H1 (cell line): Measurements from ENCODE around the gene KCNE5. TPM values are rescaled to one million over a fixed set of nuclear protein-coding genes. Genes with fewer than 3 reads are reported as not detected.

Experiments used
- CTCF ChIA-PET: fragments of 300-600 bp; sonication (Branson Sonifier 250); formaldehyde crosslinking; loops from one replicate; lab custom pipeline; 2021; ENCODE audit not compliant: partially characterized antibody; lab: Charles Lee
- POLR2A ChIA-PET: fragments of 300-600 bp; sonication (Branson Sonifier 250); formaldehyde crosslinking; loops from one replicate; lab custom pipeline; 2021; ENCODE audit warnings: inconsistent platforms; ENCODE audit not compliant: partially characterized antibody; lab: Charles Lee
- DNase-seq, 2 experiments: peaks; one replicate each; pipeline versions ENCODE4 v3.0.0 to v3.0.0-alpha.2; 2010 to 2022; ENCODE audit warnings: low spot score in 2 of 2, low read depth in 1 of 2, mixed read lengths in 1 of 2
- FAIRE-seq: peaks from 2 replicates; lab custom pipeline; 2011; peaks lifted over from hg19 to GRCh38; lab: Jason Lieb, UNC
- H2AFZ ChIP-seq: 2 replicates; pipeline ENCODE4 v1.8.1; 2012; ENCODE audit warnings: low read length, inconsistent platforms
- H2AK5ac ChIP-seq: 2 replicates; pipeline ENCODE4 v1.6.1; 2013; ENCODE audit warnings: low read depth, low read length
- H2BK120ac ChIP-seq: replicated peaks from 2 replicates; pipeline ENCODE3; 2013; ENCODE audit warnings: low read depth, low read length, inconsistent platforms
- H2BK12ac ChIP-seq: 2 replicates; pipeline ENCODE4 v1.6.1; 2013; ENCODE audit warnings: low read depth, low read length
- H2BK15ac ChIP-seq: 2 replicates; pipeline ENCODE4 v1.6.1; 2013; ENCODE audit warnings: low read length
- H2BK20ac ChIP-seq: 2 replicates; pipeline ENCODE4 v1.6.1; 2013; ENCODE audit warnings: low read length
- H2BK5ac ChIP-seq: 2 replicates; pipeline ENCODE4 v1.6.1; 2013; ENCODE audit warnings: low read depth, low read length
- H3K14ac ChIP-seq: 2 replicates; pipeline ENCODE4 v1.6.1; 2013; ENCODE audit warnings: inconsistent platforms; ENCODE audit not compliant: insufficient read length
- H3K18ac ChIP-seq: 2 replicates; pipeline ENCODE4 v1.6.1; 2013; ENCODE audit warnings: low read length; ENCODE audit errors: extremely low read depth
- H3K23ac ChIP-seq: 2 replicates; pipeline ENCODE4 v1.6.1; 2013; ENCODE audit warnings: inconsistent platforms; ENCODE audit not compliant: insufficient read length
- H3K23me2 ChIP-seq: 2 replicates; pipeline ENCODE4 v1.6.1; 2013; ENCODE audit warnings: low read depth, low read length
- H3K27ac ChIP-seq: 2 replicates; pipeline ENCODE4 v1.6.1; 2011; ENCODE audit warnings: low read depth, low read length, inconsistent platforms
- H3K27me3 ChIP-seq, 4 experiments: replicated peaks in 1 of 4; 1 replicate in 1 of 4; 2 replicates in 3 of 4; pipeline versions ENCODE4 v1.6.1 to v1.8.1; 2011 to 2013; ENCODE audit warnings: low read length in 3 of 4, mild to moderate bottlenecking in 3 of 4, inconsistent platforms in 2 of 4, mixed read lengths in 2 of 4, moderate library complexity in 1 of 4; ENCODE audit not compliant: control insufficient read depth in 3 of 4, insufficient read depth in 3 of 4; ENCODE audit errors: extremely low read depth in 1 of 4
- H3K36me3 ChIP-seq, 4 experiments: 2 replicates each; pipeline versions ENCODE4 v1.6.1 to v1.8.1; 2011 to 2013; ENCODE audit warnings: mild to moderate bottlenecking in 4 of 4, low read length in 3 of 4, moderate library complexity in 2 of 4, control low read depth in 1 of 4, inconsistent platforms in 1 of 4; ENCODE audit not compliant: insufficient read depth in 4 of 4, control insufficient read depth in 2 of 4
- H3K4ac ChIP-seq: replicated peaks from 2 replicates; pipeline ENCODE3; 2013; ENCODE audit warnings: low read length, low read depth, mixed read lengths, inconsistent platforms; ENCODE audit not compliant: insufficient read length
- H3K4me1 ChIP-seq, 4 experiments: replicated peaks in 1 of 4; 1 replicate in 1 of 4; 2 replicates in 3 of 4; pipeline versions ENCODE4 v1.6.1 to v1.8.1; 2011 to 2013; ENCODE audit warnings: low read length in 3 of 4, inconsistent platforms in 2 of 4, mixed read lengths in 1 of 4; ENCODE audit not compliant: insufficient read depth in 4 of 4, control insufficient read depth in 3 of 4
- H3K4me2 ChIP-seq, 2 experiments: 2 replicates each; pipeline versions ENCODE4 v1.6.1 to v1.8.1; 2011 to 2013; ENCODE audit warnings: low read depth in 2 of 2, low read length in 2 of 2, control low read depth in 1 of 2, inconsistent platforms in 1 of 2, mild to moderate bottlenecking in 1 of 2; ENCODE audit not compliant: insufficient read depth in 1 of 2
- H3K4me3 ChIP-seq, 4 experiments: fragments of 200-600, 300-600 bp in 1 of 4; sonication (generic), shearing (Covaris generic), sonication (Bioruptor Twin) in 1 of 4; 2 replicates each; pipeline versions ENCODE4 v1.5.1 to v1.8.1; 2011 to 2016; ENCODE audit warnings: low read length in 4 of 4, low read depth in 3 of 4, control low read depth in 2 of 4, inconsistent platforms in 2 of 4, mild to moderate bottlenecking in 2 of 4, mixed read lengths in 1 of 4, moderate library complexity in 1 of 4; ENCODE audit not compliant: insufficient read depth in 2 of 4; ENCODE audit errors: extremely low read depth in 1 of 4
- H3K56ac ChIP-seq: replicated peaks from 2 replicates; pipeline ENCODE3; 2013; ENCODE audit warnings: low read depth, mild to moderate bottlenecking, mixed read lengths, low read length, inconsistent platforms; ENCODE audit not compliant: insufficient read length
- H3K79me1 ChIP-seq: 2 replicates; pipeline ENCODE4 v1.6.1; 2013; ENCODE audit warnings: low read depth, low read length, control low read depth
- H3K79me2 ChIP-seq, 2 experiments: 2 replicates each; pipeline versions ENCODE4 v1.6.1 to v1.8.1; 2012 to 2013; ENCODE audit warnings: low read length in 2 of 2, mild to moderate bottlenecking in 2 of 2, inconsistent platforms in 1 of 2; ENCODE audit not compliant: insufficient read depth in 2 of 2, control insufficient read depth in 1 of 2
- H3K9ac ChIP-seq, 4 experiments: replicated peaks in 1 of 4; 1 replicate in 1 of 4; 2 replicates in 3 of 4; pipeline versions ENCODE4 v1.6.1 to v1.8.1; 2011 to 2013; ENCODE audit warnings: low read depth in 3 of 4, low read length in 3 of 4, control low read depth in 2 of 4, mild to moderate bottlenecking in 2 of 4, moderate library complexity in 2 of 4, inconsistent platforms in 1 of 4; ENCODE audit errors: extremely low read depth in 1 of 4
- H3K9me3 ChIP-seq, 2 experiments: 2 replicates each; pipeline versions ENCODE4 v1.6.1 to v1.8.1; 2012 to 2013; ENCODE audit warnings: mild to moderate bottlenecking in 2 of 2, moderate library complexity in 2 of 2, control low read depth in 1 of 2, inconsistent platforms in 1 of 2, low read depth in 1 of 2, low read length in 1 of 2, mixed read lengths in 1 of 2; ENCODE audit not compliant: insufficient read depth in 2 of 2
- H4K20me1 ChIP-seq, 2 experiments: replicated peaks in 1 of 2; 2 replicates each; pipeline versions ENCODE3 to v1.8.1; 2011 to 2013; ENCODE audit warnings: inconsistent platforms in 2 of 2, low read length in 2 of 2, mild to moderate bottlenecking in 1 of 2; ENCODE audit not compliant: insufficient read depth in 2 of 2, control insufficient read depth in 1 of 2
- H4K5ac ChIP-seq: 2 replicates; pipeline ENCODE4 v1.6.1; 2013; ENCODE audit warnings: low read length, low read depth, mixed read lengths, inconsistent platforms; ENCODE audit not compliant: insufficient read length
- H4K8ac ChIP-seq: 2 replicates; pipeline ENCODE4 v1.8.0; 2013; ENCODE audit warnings: mild to moderate bottlenecking, moderate library complexity, low read length, inconsistent platforms; ENCODE audit not compliant: insufficient read depth; ENCODE audit errors: extremely low read depth
- H4K91ac ChIP-seq: replicated peaks from 2 replicates; pipeline ENCODE3; 2013; ENCODE audit warnings: low read length, mixed read lengths, inconsistent platforms; ENCODE audit not compliant: insufficient read length
- EZH2 ChIP-seq: fragments of 200-600 bp; sonication (generic); IDR thresholded peaks from 2 replicates; pipeline ENCODE4 v1.7.1; 2012; ENCODE audit warnings: low read depth, mild to moderate bottlenecking, moderate library complexity, low read length, inconsistent platforms; ENCODE audit not compliant: severe bottlenecking
- KDM1A ChIP-seq: fragments of 200-600, 300-600 bp; sonication (generic); IDR thresholded peaks from 2 replicates; pipeline ENCODE4 v1.7.1; 2016; ENCODE audit warnings: mild to moderate bottlenecking, low read length, borderline replicate concordance
- RXRA ChIP-seq: IDR thresholded peaks from 2 replicates; pipeline ENCODE4 v1.6.1; 2011; ENCODE audit warnings: low read depth, mild to moderate bottlenecking, low read length, moderate library complexity; ENCODE audit not compliant: insufficient read depth
- SIN3A ChIP-seq, 2 experiments: IDR thresholded peaks in 1 of 2; conservative IDR thresholded peaks in 1 of 2; 2 replicates each; pipeline ENCODE4 v1.6.1; 2011 to 2012; ENCODE audit warnings: low read length in 2 of 2, improper control_type of control experiment in 1 of 2, low read depth in 1 of 2, mild to moderate bottlenecking in 1 of 2
- SRF ChIP-seq: IDR thresholded peaks from 2 replicates; pipeline ENCODE4 v1.6.1; 2011; ENCODE audit warnings: mild to moderate bottlenecking, low read depth, low read length, moderate library complexity
- TEAD4 ChIP-seq: IDR thresholded peaks from 2 replicates; pipeline ENCODE4 v1.6.1; 2012; ENCODE audit warnings: low read depth, low read length, inconsistent platforms, mixed read lengths
- WGBS, 2 experiments: shearing (Covaris generic) in 1 of 2; methylation state at CpG; one replicate each; pipeline versions ENCODE4 v1.1.6 to v1.1.7; 2013 to 2015; ENCODE audit warnings: low lambda C conversion rate in 2 of 2, mixed read lengths in 2 of 2, inconsistent platforms in 1 of 2, low coverage in 1 of 2, missing lambda C conversion rate in 1 of 2; ENCODE audit not compliant: insufficient replicate concordance in 2 of 2, insufficient coverage in 1 of 2, insufficient read length in 1 of 2; ENCODE audit errors: extremely low coverage in 1 of 2, missing lambda C conversion rate in 1 of 2; 5-methylcytosine and 5-hydroxymethylcytosine counted together
- polyA plus RNA-seq, 7 experiments: library from polyadenylated mRNA; depleted of rRNA in 3 of 7; stranded (reverse) in 5 of 7; unstranded in 2 of 7; fragments of >200 nt in 5 of 7; fragments of 200-250 nt in 2 of 7; gene quantifications; 1 replicate in 5 of 7; 2 replicates in 1 of 7; 4 replicates in 1 of 7; pipeline versions ENCODE4 v1.2.1 to v1.2.3, GENCODE V29; 2011 to 2013; ENCODE audit warnings: missing spikeins in 2 of 7, mixed read lengths in 2 of 7
- total RNA-seq: library from RNA; stranded (reverse); fragmentation: NEBNext Ultra II Directional; extraction: Animal tissue kit (Norgen Biotek cat#: 25700); gene quantifications from 2 replicates; pipeline ENCODE4 v1.2.1, GENCODE V29; 2021

KCNE5 gene
- total and polyA plus RNA-seq, 2 of the 8 experiments (the other 6 are each of a cell fraction or from before 2014, with no cell fraction given): 3.6 to 5.9 TPM

DNA sequence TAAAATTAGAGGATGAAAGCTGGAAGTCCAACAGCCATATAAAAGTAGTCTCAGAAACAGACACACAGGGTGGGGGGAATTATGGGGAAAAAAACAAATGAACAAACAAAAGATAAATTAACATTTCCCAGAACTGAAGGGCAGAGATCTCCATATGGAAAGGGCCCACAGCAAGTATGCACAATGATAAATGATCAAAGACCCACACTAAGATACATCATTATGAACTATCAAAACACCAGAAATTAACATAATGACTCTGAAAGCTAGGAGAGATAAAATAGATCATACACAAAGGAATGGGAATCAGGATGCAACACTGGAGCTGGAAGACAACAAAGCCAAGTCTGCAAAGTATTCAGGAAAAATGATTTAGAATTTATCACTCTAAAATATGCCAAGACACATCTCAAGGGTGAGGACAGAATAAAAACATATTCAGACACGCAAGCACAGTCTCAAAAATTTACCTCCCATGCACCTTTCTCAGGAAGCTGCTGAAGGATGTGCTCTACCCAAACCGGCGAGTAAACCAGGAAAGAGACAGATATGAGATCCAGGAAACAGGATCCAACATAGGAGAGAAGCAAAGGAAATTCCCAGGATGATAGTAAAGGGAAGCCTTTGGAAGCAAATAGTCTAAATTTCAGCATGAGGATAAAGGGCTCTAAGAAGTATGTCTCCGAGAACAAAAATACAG is 30.7 kb upstream of the KCNE5 start:
- Histone ChIP-seq H2BK15ac (no peak overlapping the region), H3K9ac (no peak overlapping the region), H2BK120ac (no peak overlapping the region), H3K4me3 (no peak overlapping the region), H3K4me2 (no peak overlapping the region), H2AK5ac (no peak overlapping the region), H3K36me3 (peaks cover 0 to 5% (median 3%) of the 10 kb centered on the region in 4 experiments; a peak in 4 of 8 replicates), H4K20me1 (no peaks in the 10 kb centered on the region), H3K23me2 (no peaks in the 10 kb centered on the region), H3K9me3 (no peaks in the 10 kb centered on the region), H2BK5ac (no peak overlapping the region), H3K56ac (no peak overlapping the region), H3K14ac (no peak overlapping the region), H3K27me3 (no peaks in the 10 kb centered on the region), H2BK20ac (no peak overlapping the region), H3K27ac (no peak overlapping the region), H3K4ac (no peak overlapping the region), H3K79me1 (no peaks in the 10 kb centered on the region), H4K91ac (no peak overlapping the region), H4K8ac (no peak overlapping the region), H2AFZ (no peak overlapping the region), H4K5ac (no peak overlapping the region), H3K79me2 (no peaks in the 10 kb centered on the region), H3K4me1 (no peaks in the 10 kb centered on the region), H3K18ac (no peak overlapping the region), H2BK12ac (no peak overlapping the region), H3K23ac (no peak overlapping the region)
- no peak for FAIRE-seq
- TF ChIP-seq SIN3A (conservative IDR thresholded peaks at IDR 0.05 in 1 of 2, IDR thresholded peaks at IDR 0.05 in 1 of 2; ENCODE audit: low read depth in 1 of 2, low read length in 2 of 2): no peak
- no peak for TF ChIP-seq EZH2
- TF ChIP-seq KDM1A: no peak
- no peak for TF ChIP-seq SRF
- TF ChIP-seq TEAD4: no peak
- no peak for TF ChIP-seq RXRA
- POLR2A ChIA-PET: no interaction called here
- DNase-seq: no peak
- CTCF ChIA-PET: interaction anchor here (1.4 to 1.5 kb wide), 2 partner anchors 170 to 235 kb away, joined by 3 read pairs; no protein-coding TSS in a partner anchor
- 95% methylated on average over 4 of the region's 4 CpGs; no CpG with 5 or more reads in 1 of the 2 experiments for WGBS, 2 experiments
